ENCODE results near the gene NELFE.
"Not testable (repeated sequence)": the region's sequence is repeated elsewhere in the genome, so short reads cannot be mapped to it uniquely, and the experiment has no call there.

Gene NELFE
- 56.4 to 62.3 reads per million in 2 donors for total RNA-seq

GRCh38 chr6:31958741-31959739 is at the start of gene NELFE, which contains the start of gene SKIC2:
Gene NELFE (minus strand): TSS chr6:31958971. CDS start chr6:31958446, 525 bp downstream.
Gene SKIC2 (plus strand): TSS chr6:31959175. CDS start chr6:31959193, 18 bp downstream.
- DNase-seq = peak; percentile 94

GRCh38 chr6:32008037-32008436 is 49.3 kb upstream of the NELFE start:
- DNase-seq = not testable (repeated sequence)

GRCh38 chr6:32007086-32007485 is 48.3 kb upstream of the NELFE start:
- not testable (repeated sequence) for DNase-seq

- not testable (repeated sequence) for DNase-seq
Observed at GRCh38 chr6:32005991-32006529, 47.3 kb upstream of the NELFE start.

- not testable (repeated sequence) for DNase-seq
Observed at GRCh38 chr6:32005538-32005880, 46.7 kb upstream of the NELFE start.

GRCh38 chr6:32004864-32005537 is 46.2 kb upstream of the NELFE start:
- DNase-seq = not testable (repeated sequence)

GRCh38 chr6:32004393-32004792 is 45.6 kb upstream of the NELFE start:
- not testable (repeated sequence) for DNase-seq

- not testable (repeated sequence) for DNase-seq
Observed at GRCh38 chr6:32003301-32003700, 44.5 kb upstream of the NELFE start.

- not testable (repeated sequence) for DNase-seq
Observed at GRCh38 chr6:32002546-32003268, 43.9 kb upstream of the NELFE start.

GRCh38 chr6:31996385-31996784 is 37.6 kb upstream of the NELFE start:
- DNase-seq = not testable (repeated sequence)

- not testable (repeated sequence) for DNase-seq
Observed at GRCh38 chr6:31994421-31994820, 35.6 kb upstream of the NELFE start.

- DNase-seq = not testable (repeated sequence)
Observed at GRCh38 chr6:31989363-31989762, 30.6 kb upstream of the NELFE start.

- not testable (repeated sequence) for DNase-seq
Observed at GRCh38 chr6:31981744-31982143, 23.0 kb upstream of the NELFE start, which contains the start of gene C4A. Gene C4A (plus strand): TSS chr6:31982057. CDS start chr6:31982108, 51 bp downstream.

- not testable (repeated sequence) for DNase-seq
Observed at GRCh38 chr6:31980998-31981397, 22.2 kb upstream of the NELFE start.

GRCh38 chr6:31980195-31980876 is 21.6 kb upstream of the NELFE start:
- DNase-seq = not testable (repeated sequence)

- no peak for DNase-seq
Observed at GRCh38 chr6:31979238-31979898, 20.6 kb upstream of the NELFE start.

- DNase-seq = no peak
Observed at GRCh38 chr6:31978831-31979230, 20.1 kb upstream of the NELFE start.

GRCh38 chr6:31977816-31978431 is 19.2 kb upstream of the NELFE start:
- DNase-seq = no peak

- not testable (repeated sequence) for DNase-seq
Observed at GRCh38 chr6:31976065-31976464, 17.3 kb upstream of the NELFE start.

GRCh38 chr6:31972709-31973350 is 14.1 kb upstream of the NELFE start:
- no peak for DNase-seq

Measured in activated gamma-delta T cell (primary cell).